ENCODE measurements around the gene GTPBP6.
A peak's percentile ranks its signal among the peaks of the same experiment; 100 is the strongest.
"Not testable (repeated sequence)": the region's sequence is repeated elsewhere in the genome, so short reads cannot be mapped to it uniquely, and the experiment has no call there.

GTPBP6 gene

GRCh38 chrX:334971-335757 lies 16.6 kb upstream of the GTPBP6 start:
- no peak for DNase-seq

- no peak for DNase-seq
Observed at GRCh38 chrX:334331-334891, 15.8 kb upstream of the GTPBP6 start.

- no peak for DNase-seq
Observed at GRCh38 chrX:333611-334311, 15.2 kb upstream of the GTPBP6 start.

- DNase-seq = no peak
Observed at GRCh38 chrX:332916-333610, 14.5 kb upstream of the GTPBP6 start.

- no peak for DNase-seq
Observed at GRCh38 chrX:332496-332860, 13.9 kb upstream of the GTPBP6 start.

- DNase-seq = no peak
Observed at GRCh38 chrX:331825-332495, 13.4 kb upstream of the GTPBP6 start.

GRCh38 chrX:331151-331824 lies 12.7 kb upstream of the GTPBP6 start:
- DNase-seq = peak in 1 of 2 experiments; percentile 4

- no peak for DNase-seq
Observed at GRCh38 chrX:330726-331150, 12.1 kb upstream of the GTPBP6 start.

GRCh38 chrX:330141-330725 lies 11.6 kb upstream of the GTPBP6 start:
- DNase-seq = not testable (repeated sequence)

GRCh38 chrX:329291-329910 lies 10.8 kb upstream of the GTPBP6 start:
- no peak for DNase-seq

- DNase-seq = no peak
Observed at GRCh38 chrX:327660-328126, 9.1 kb upstream of the GTPBP6 start.

- not testable (repeated sequence) for DNase-seq
Observed at GRCh38 chrX:324664-325063, 6.1 kb upstream of the GTPBP6 start.

- no peak for DNase-seq
Observed at GRCh38 chrX:323721-324628, 5.4 kb upstream of the GTPBP6 start.

GRCh38 chrX:320126-320783 lies 1.7 kb upstream of the GTPBP6 start:
- DNase-seq = no peak

- DNase-seq = no peak
Observed at GRCh38 chrX:319579-320125, 1.1 kb upstream of the GTPBP6 start.

- no peak for DNase-seq
Observed at GRCh38 chrX:318068-318738, 393 bp downstream of the GTPBP6 start.

- DNase-seq = no peak
Observed at GRCh38 chrX:317424-318067, 1.1 kb downstream of the GTPBP6 start.
